Measurements from ENCODE around the gene SGO2.

Gene SGO2, protein sequence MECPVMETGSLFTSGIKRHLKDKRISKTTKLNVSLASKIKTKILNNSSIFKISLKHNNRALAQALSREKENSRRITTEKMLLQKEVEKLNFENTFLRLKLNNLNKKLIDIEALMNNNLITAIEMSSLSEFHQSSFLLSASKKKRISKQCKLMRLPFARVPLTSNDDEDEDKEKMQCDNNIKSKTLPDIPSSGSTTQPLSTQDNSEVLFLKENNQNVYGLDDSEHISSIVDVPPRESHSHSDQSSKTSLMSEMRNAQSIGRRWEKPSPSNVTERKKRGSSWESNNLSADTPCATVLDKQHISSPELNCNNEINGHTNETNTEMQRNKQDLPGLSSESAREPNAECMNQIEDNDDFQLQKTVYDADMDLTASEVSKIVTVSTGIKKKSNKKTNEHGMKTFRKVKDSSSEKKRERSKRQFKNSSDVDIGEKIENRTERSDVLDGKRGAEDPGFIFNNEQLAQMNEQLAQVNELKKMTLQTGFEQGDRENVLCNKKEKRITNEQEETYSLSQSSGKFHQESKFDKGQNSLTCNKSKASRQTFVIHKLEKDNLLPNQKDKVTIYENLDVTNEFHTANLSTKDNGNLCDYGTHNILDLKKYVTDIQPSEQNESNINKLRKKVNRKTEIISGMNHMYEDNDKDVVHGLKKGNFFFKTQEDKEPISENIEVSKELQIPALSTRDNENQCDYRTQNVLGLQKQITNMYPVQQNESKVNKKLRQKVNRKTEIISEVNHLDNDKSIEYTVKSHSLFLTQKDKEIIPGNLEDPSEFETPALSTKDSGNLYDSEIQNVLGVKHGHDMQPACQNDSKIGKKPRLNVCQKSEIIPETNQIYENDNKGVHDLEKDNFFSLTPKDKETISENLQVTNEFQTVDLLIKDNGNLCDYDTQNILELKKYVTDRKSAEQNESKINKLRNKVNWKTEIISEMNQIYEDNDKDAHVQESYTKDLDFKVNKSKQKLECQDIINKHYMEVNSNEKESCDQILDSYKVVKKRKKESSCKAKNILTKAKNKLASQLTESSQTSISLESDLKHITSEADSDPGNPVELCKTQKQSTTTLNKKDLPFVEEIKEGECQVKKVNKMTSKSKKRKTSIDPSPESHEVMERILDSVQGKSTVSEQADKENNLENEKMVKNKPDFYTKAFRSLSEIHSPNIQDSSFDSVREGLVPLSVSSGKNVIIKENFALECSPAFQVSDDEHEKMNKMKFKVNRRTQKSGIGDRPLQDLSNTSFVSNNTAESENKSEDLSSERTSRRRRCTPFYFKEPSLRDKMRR

GRCh38 chr2:200525882-200526651, at the start of gene SGO2:
Gene SGO2, plus strand, starts transcription at chr2:200526207. Its CDS starts 6,769 bp downstream, at chr2:200532976.
- no peak for TF ChIP-seq GATA2 (IDR thresholded peaks at IDR 0.05; ENCODE audit: low read depth, low read length)
- TF ChIP-seq GATA3 (IDR thresholded peaks at IDR 0.05; ENCODE audit: low read depth, low read length) = no peak

DNA sequence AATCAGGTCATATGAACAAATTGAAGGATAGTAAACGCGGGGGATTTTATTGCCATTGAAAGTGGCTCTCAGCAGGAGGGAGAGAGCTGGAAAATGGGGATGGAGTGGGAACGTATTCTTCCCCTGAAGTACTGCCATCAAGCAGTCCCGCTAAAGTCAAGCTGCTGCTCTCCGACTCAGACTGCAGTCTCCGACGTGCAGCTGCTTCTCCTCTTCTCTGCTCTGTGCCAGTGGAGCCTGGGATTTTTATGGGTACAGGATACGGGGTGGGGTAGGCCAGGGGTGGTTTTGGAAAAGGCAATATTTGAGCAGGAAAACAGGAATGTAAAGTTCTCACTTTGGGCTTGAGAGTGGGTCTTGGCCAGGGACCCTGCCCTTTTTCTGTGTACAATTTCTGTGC, 49.2 kb upstream of the SGO2 start:
- TF ChIP-seq GATA3 (IDR thresholded peaks at IDR 0.05; ENCODE audit: low read depth, low read length) = no peak
- no peak for TF ChIP-seq GATA2 (IDR thresholded peaks at IDR 0.05; ENCODE audit: low read depth, low read length)

- no peak for TF ChIP-seq GATA2 (IDR thresholded peaks at IDR 0.05; ENCODE audit: low read depth, low read length)
- TF ChIP-seq GATA3 (IDR thresholded peaks at IDR 0.05; ENCODE audit: low read depth, low read length) = no peak
These were observed 48.3 kb upstream of the SGO2 start for GRCh38 chr2:200477667-200478131.

DNA sequence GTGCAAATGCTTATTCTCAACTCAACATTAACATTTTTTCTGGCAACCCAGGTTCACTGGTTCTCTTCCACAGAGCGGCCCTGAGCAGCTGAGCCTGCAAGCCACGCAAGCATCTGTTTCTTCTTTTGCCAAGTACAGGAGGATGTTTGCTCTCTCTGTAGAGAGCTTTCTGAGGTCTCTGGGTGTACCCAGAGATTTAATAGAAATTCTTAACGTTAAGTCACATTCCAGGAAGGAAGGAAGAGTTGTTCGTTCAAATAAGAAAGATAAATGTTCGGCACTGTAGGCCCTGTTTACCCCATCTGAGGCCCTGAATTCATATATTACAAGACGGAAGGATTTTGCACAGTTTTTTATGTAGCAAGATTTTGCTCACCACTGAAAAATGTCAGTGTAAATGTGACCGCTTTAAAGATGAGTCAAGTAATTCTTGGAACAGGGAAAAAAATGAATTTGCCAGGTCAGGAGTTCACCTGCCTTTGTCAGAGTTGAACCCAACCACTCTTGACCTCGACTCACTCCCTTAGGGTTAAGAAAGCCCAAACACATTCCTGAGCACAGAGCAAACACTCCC, 46.2 kb upstream of the SGO2 start:
- TF ChIP-seq GATA2 (IDR thresholded peaks at IDR 0.05; ENCODE audit: low read depth, low read length) (no peak), GATA3 (IDR thresholded peaks at IDR 0.05; ENCODE audit: low read depth, low read length) (no peak)

DNA sequence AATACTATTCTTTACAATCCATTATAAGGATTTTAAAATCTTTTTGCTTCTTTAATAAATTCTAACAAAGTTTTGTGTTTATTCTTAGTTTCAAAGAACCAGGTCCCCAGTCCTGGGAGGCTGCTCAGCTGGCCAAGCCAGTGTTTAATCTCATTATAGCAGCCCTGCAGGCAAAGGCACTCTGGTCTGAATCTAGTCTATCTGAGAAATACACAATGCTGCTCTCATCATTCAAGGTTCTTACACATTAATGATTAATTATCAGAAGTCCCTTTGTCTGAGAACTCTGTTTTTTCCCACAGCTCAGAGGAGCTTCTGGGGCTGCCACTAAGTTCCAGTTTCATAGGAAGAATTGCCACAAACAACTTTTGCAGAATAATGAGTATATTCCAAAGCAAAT, 43.8 kb upstream of the SGO2 start:
- TF ChIP-seq GATA2 (IDR thresholded peaks at IDR 0.05; ENCODE audit: low read depth, low read length) = no peak
- TF ChIP-seq GATA3 (IDR thresholded peaks at IDR 0.05; ENCODE audit: low read depth, low read length) = no peak

DNA sequence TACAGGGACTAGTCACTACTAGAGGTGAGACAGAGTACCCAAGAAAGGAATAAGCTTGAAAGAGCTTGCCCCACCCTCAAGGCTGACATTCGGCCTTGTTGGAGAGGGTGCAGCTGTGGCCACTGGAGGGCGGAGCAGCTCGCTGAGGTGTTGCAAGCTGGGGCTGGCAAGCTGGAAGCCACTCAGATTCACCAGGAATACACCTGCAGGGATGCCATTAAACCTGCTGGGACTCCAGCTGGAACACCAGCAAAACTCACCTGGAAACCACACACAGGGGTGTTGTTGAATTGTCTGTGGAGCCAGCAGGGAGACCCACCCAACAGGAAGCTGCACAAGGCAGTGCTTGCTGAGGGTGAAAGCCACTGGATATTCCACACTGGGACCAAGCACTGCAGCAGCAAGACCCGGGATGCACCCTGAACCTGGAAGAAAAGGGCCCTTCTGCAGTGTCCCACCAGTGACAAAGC, 42.2 kb upstream of the SGO2 start:
- no peak for TF ChIP-seq GATA3 (IDR thresholded peaks at IDR 0.05; ENCODE audit: low read depth, low read length)
- TF ChIP-seq GATA2 (IDR thresholded peaks at IDR 0.05; ENCODE audit: low read depth, low read length) = no peak

DNA sequence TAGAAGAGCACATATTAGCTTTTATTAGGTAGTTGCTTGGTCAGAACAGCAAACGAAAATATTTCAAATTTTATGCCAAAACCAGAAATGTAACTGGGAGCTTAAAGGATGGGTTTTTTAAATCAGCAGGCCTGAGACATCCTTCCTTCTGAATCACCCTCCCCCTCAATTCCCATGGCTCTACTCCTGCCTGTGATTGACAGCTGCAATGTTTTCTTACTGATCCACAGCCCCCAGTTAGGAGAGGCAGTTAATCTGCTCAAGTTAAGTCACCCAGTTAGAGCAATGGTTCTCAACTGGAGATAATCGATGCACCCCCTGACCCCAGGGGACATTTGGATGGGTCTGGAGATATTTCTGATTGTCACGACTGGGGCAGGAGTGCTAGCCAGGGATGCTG, 41.1 kb upstream of the SGO2 start:
- TF ChIP-seq GATA3 (IDR thresholded peaks at IDR 0.05; ENCODE audit: low read depth, low read length) = no peak
- TF ChIP-seq GATA2 (IDR thresholded peaks at IDR 0.05; ENCODE audit: low read depth, low read length) = no peak

GRCh38 chr2:200486529-200486928, 39.5 kb upstream of the SGO2 start:
- TF ChIP-seq GATA2 (IDR thresholded peaks at IDR 0.05; ENCODE audit: low read depth, low read length) (no peak), GATA3 (IDR thresholded peaks at IDR 0.05; ENCODE audit: low read depth, low read length) (no peak)

DNA sequence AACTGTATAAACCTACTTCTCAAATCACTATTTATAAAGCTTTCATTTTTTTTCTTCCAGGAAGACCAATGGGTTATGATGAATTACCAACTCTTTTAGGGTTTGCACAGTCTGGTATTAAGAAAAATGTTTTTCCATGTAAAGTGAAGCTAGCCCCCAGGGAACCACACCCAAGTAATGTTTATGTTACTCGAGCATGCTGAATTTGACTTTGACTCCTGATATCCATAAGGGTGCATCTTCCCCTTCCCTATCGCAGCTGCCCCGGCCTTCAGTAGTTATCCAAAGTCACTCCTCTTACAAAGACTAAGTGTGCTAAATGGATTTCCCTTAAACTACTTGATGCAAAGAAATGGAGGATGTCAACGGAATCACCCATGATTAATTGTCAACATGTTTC, 37.8 kb upstream of the SGO2 start:
- no peak for TF ChIP-seq GATA2 (IDR thresholded peaks at IDR 0.05; ENCODE audit: low read depth, low read length)
- no peak for TF ChIP-seq GATA3 (IDR thresholded peaks at IDR 0.05; ENCODE audit: low read depth, low read length)

DNA sequence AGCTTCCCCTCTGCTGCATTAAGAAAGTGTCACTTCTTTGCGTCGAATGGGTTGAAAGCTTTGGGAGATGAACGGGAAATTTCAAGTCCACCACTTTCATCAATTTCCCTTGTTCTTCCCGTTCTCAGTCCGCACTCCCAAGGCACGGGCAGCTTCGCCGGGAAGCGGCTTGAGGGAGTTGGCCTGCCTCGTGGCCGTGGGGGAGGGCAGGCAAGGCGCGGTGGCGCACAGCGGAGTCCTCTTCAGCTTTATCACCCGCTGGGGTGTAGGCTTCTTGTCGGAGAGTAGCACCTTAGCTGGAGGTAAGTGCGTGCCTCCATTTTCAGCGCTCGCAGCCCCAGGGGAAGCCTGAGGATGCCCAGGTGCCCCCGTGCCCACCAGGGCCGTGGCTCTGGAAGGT, 36.0 kb upstream of the SGO2 start:
- TF ChIP-seq GATA2 (IDR thresholded peaks at IDR 0.05; ENCODE audit: low read depth, low read length) (no peak), GATA3 (IDR thresholded peaks at IDR 0.05; ENCODE audit: low read depth, low read length) (no peak)

DNA sequence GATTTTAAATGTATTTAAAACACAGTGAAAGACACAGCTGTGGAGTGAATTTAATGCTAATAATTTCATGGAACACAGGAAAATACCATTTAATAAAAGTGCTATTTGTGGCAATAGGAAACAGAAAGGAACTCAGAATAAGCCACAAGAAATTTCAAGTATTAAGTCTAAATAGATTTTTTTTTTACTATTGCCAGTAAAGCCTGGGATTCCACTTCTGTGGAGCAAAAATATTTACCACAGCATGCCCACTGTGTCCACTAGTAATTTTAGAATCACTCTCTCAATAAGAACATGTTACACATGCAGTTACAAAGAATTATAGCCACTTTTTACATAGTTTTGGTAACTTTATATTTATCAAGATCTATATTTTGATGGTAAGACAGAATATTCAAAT, 33.4 kb upstream of the SGO2 start:
- no peak for TF ChIP-seq GATA3 (IDR thresholded peaks at IDR 0.05; ENCODE audit: low read depth, low read length)
- TF ChIP-seq GATA2 (IDR thresholded peaks at IDR 0.05; ENCODE audit: low read depth, low read length) = no peak

GRCh38 chr2:200494048-200494447, 32.0 kb upstream of the SGO2 start:
- TF ChIP-seq GATA3 (IDR thresholded peaks at IDR 0.05; ENCODE audit: low read depth, low read length) = no peak

GRCh38 chr2:200496696-200497095, 29.3 kb upstream of the SGO2 start:
- TF ChIP-seq GATA3 (IDR thresholded peaks at IDR 0.05; ENCODE audit: low read depth, low read length) = no peak
- no peak for TF ChIP-seq GATA2 (IDR thresholded peaks at IDR 0.05; ENCODE audit: low read depth, low read length)

All from SH-SY5Y (cell line).